ENCODE data around the gene PCCA.
"Not testable (repeated sequence)": the region's sequence is repeated elsewhere in the genome, so short reads cannot be mapped to it uniquely, and the experiment has no call there.

PCCA gene

GRCh38 chr13:100275746-100276145 lies 186.9 kb downstream of the PCCA start:
- Histone ChIP-seq H3K23ac (ENCODE audit: low read length) (no peak overlapping the region), H3K36me3 (ENCODE audit: control insufficient read depth, insufficient read depth, low read length) (no peaks in the 10 kb centered on the region), H3K79me2 (ENCODE audit: control insufficient read depth, insufficient read depth, low read length) (no peaks in the 10 kb centered on the region), H2BK5ac (ENCODE audit: low read length) (no peak overlapping the region), H3K27ac (ENCODE audit: low read depth, low read length) (no peak overlapping the region), H4K5ac (ENCODE audit: low read length) (no peak overlapping the region), H3K4ac (ENCODE audit: low read depth, low read length) (no peak overlapping the region), H3K4me3 (ENCODE audit: low read length) (no peak overlapping the region), H4K8ac (ENCODE audit: low read depth, low read length) (no peak overlapping the region), H3K56ac (ENCODE audit: low read length) (no peak overlapping the region), H2AK5ac (ENCODE audit: low read length) (no peak overlapping the region), H3K18ac (ENCODE audit: low read length) (no peak overlapping the region), H3K4me1 (ENCODE audit: control insufficient read depth, low read depth, low read length) (no peaks in the 10 kb centered on the region), H3K9ac (ENCODE audit: low read length) (no peak overlapping the region), H3K4me2 (ENCODE audit: low read length) (no peak overlapping the region), H3K27me3 (ENCODE audit: insufficient read depth, low read length, poor library complexity) (no peaks in the 10 kb centered on the region), H2BK15ac (replicated peaks; ENCODE audit: low read depth) (no peak overlapping the region), H3K79me1 (ENCODE audit: low read length) (peaks cover 4% of the 10 kb centered on the region), H2BK120ac (ENCODE audit: low read depth, low read length) (no peak overlapping the region)
- no CpG with 5 or more reads among the region's 5 CpGs for WGBS (ENCODE audit: extremely low coverage, insufficient coverage, low lambda C conversion rate)
- DNase-seq, result no peak

DNA sequence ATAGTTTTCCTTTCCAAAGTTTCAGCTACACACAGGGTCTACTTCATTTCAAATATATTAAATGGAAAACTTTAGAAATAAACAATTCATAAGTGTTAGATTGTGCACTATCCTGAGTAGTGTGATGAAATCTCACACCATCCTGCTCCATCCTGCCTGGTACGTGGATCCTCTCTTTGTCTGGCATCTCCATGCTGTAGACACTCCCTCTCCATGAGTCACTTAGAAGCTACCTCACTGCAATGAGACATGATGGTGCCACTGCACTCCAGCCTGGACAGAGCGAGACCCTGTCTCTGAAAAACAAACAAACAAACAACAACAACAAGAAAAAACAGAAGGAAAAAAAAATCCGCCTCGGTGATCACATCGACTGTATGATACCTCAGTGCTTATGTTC lies 191.8 kb downstream of the PCCA start:
- no peak overlapping the region for H2BK120ac ChIP-seq (ENCODE audit: low read depth, low read length)
- no peaks in the 10 kb centered on the region for H3K4me1 ChIP-seq (ENCODE audit: control insufficient read depth, low read depth, low read length)
- H2BK5ac ChIP-seq (ENCODE audit: low read length), result no peak overlapping the region
- no peak overlapping the region for H4K8ac ChIP-seq (ENCODE audit: low read depth, low read length)
- no peak overlapping the region for H3K9ac ChIP-seq (ENCODE audit: low read length)
- no peak overlapping the region for H3K4me2 ChIP-seq (ENCODE audit: low read length)
- no peaks in the 10 kb centered on the region for H3K27me3 ChIP-seq (ENCODE audit: insufficient read depth, low read length, poor library complexity)
- H4K5ac ChIP-seq (ENCODE audit: low read length), result no peak overlapping the region
- H3K23ac ChIP-seq (ENCODE audit: low read length), result no peak overlapping the region
- H2AK5ac ChIP-seq (ENCODE audit: low read length), result no peak overlapping the region
- H3K56ac ChIP-seq (ENCODE audit: low read length), result no peak overlapping the region
- no peak overlapping the region for H2BK15ac ChIP-seq (replicated peaks; ENCODE audit: low read depth)
- H3K4me3 ChIP-seq (ENCODE audit: low read length), result no peak overlapping the region
- H3K18ac ChIP-seq (ENCODE audit: low read length), result no peak overlapping the region
- DNase-seq, result no peak
- no peaks in the 10 kb centered on the region for H3K79me1 ChIP-seq (ENCODE audit: low read length)
- H3K79me2 ChIP-seq (ENCODE audit: control insufficient read depth, insufficient read depth, low read length), result no peaks in the 10 kb centered on the region
- H3K36me3 ChIP-seq (ENCODE audit: control insufficient read depth, insufficient read depth, low read length), result no peaks in the 10 kb centered on the region
- no peak overlapping the region for H3K27ac ChIP-seq (ENCODE audit: low read depth, low read length)
- no peak overlapping the region for H3K4ac ChIP-seq (ENCODE audit: low read depth, low read length)
- WGBS (ENCODE audit: extremely low coverage, insufficient coverage, low lambda C conversion rate), result no CpG with 5 or more reads among the region's 5 CpGs

DNA sequence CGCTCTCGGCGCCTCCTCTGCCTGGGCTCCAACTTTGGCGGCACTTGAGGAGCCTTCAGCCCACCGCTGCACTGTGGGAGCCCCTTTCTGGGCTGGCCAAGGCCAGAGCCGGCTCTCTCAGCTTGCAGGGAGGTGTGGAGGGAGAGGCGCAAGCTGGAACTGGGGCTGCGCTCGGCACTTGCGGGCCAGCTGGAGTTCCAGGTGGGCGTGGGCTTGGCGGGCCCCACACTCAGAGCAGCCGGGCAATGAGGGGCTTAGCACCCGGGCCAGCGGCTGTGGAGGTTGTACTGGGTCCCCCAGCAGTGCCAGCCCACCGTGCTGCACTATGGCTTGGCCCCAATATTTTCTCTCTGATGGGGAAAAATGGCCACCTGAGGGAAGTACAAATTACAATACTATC lies 193.4 kb downstream of the PCCA start:
- H3K79me2 ChIP-seq (ENCODE audit: control insufficient read depth, insufficient read depth, low read length); H2BK5ac ChIP-seq (ENCODE audit: low read length); H3K79me1 ChIP-seq (ENCODE audit: low read length); H4K5ac ChIP-seq (ENCODE audit: low read length); H3K27me3 ChIP-seq (ENCODE audit: insufficient read depth, low read length, poor library complexity); H4K8ac ChIP-seq (ENCODE audit: low read depth, low read length); H3K56ac ChIP-seq (ENCODE audit: low read length); H3K4me2 ChIP-seq (ENCODE audit: low read length); H2BK120ac ChIP-seq (ENCODE audit: low read depth, low read length); H3K18ac ChIP-seq (ENCODE audit: low read length); H3K36me3 ChIP-seq (ENCODE audit: control insufficient read depth, insufficient read depth, low read length); H3K4me3 ChIP-seq (ENCODE audit: low read length); H3K27ac ChIP-seq (ENCODE audit: low read depth, low read length); H2AK5ac ChIP-seq (ENCODE audit: low read length); DNase-seq; H3K23ac ChIP-seq (ENCODE audit: low read length); H3K4ac ChIP-seq (ENCODE audit: low read depth, low read length); H2BK15ac ChIP-seq (replicated peaks; ENCODE audit: low read depth); H3K9ac ChIP-seq (ENCODE audit: low read length); H3K4me1 ChIP-seq (ENCODE audit: control insufficient read depth, low read depth, low read length): not testable (repeated sequence)
- no CpG with 5 or more reads among the region's 16 CpGs for WGBS (ENCODE audit: extremely low coverage, insufficient coverage, low lambda C conversion rate)

- WGBS (ENCODE audit: extremely low coverage, insufficient coverage, low lambda C conversion rate), result no CpG with 5 or more reads among the region's 4 CpGs
- Histone ChIP-seq H3K79me2 (ENCODE audit: control insufficient read depth, insufficient read depth, low read length) (no peaks in the 10 kb centered on the region), H4K5ac (ENCODE audit: low read length) (no peak overlapping the region)
Observed at GRCh38 chr13:100290165-100290801, 201.4 kb downstream of the PCCA start.

DNA sequence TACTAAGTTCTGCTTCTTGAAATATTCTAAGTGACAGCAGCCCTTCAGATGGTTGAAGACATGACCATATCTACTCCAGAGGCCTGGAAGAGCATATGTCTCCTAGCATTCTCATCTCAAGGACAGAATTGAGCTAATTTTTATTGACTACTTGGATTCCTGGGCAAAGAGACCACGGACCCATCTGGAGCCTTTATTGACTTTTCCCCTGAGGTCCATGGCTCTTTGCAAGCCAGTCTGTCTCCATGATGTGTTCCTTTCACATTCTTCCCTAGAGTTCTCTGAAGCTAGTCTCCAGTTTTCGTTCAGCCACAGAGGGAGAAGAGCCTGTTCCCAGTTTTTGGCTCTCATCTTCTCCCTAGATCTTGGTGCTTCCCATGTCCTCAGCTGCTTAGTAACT lies 202.7 kb downstream of the PCCA start:
- Histone ChIP-seq H4K5ac (ENCODE audit: low read length) (no peak overlapping the region), H4K8ac (ENCODE audit: low read depth, low read length) (no peak overlapping the region), H3K4me3 (ENCODE audit: low read length) (no peak overlapping the region), H3K27ac (ENCODE audit: low read depth, low read length) (no peak overlapping the region), H3K4ac (ENCODE audit: low read depth, low read length) (no peak overlapping the region), H2BK120ac (ENCODE audit: low read depth, low read length) (no peak overlapping the region), H3K9ac (ENCODE audit: low read length) (no peak overlapping the region), H3K27me3 (ENCODE audit: insufficient read depth, low read length, poor library complexity) (no peaks in the 10 kb centered on the region), H3K56ac (ENCODE audit: low read length) (no peak overlapping the region), H3K4me1 (ENCODE audit: control insufficient read depth, low read depth, low read length) (no peaks in the 10 kb centered on the region), H2BK15ac (replicated peaks; ENCODE audit: low read depth) (no peak overlapping the region), H3K4me2 (ENCODE audit: low read length) (no peak overlapping the region), H3K23ac (ENCODE audit: low read length) (no peak overlapping the region), H3K79me1 (ENCODE audit: low read length) (no peaks in the 10 kb centered on the region), H3K79me2 (ENCODE audit: control insufficient read depth, insufficient read depth, low read length) (no peaks in the 10 kb centered on the region), H3K18ac (ENCODE audit: low read length) (no peak overlapping the region), H3K36me3 (ENCODE audit: control insufficient read depth, insufficient read depth, low read length) (no peaks in the 10 kb centered on the region), H2AK5ac (ENCODE audit: low read length) (no peak overlapping the region), H2BK5ac (ENCODE audit: low read length) (no peak overlapping the region)
- WGBS (ENCODE audit: extremely low coverage, insufficient coverage, low lambda C conversion rate), result no CpG with 5 or more reads among the region's 2 CpGs
- DNase-seq, result no peak

More at GRCh38 chr13:100290165-100290801, 201.4 kb downstream of the PCCA start:
- H3K18ac ChIP-seq (ENCODE audit: low read length), result no peak overlapping the region
- no peak overlapping the region for H3K4me2 ChIP-seq (ENCODE audit: low read length)
- H3K79me1 ChIP-seq (ENCODE audit: low read length), result no peaks in the 10 kb centered on the region
- H4K8ac ChIP-seq (ENCODE audit: low read depth, low read length), result no peak overlapping the region
- no peak overlapping the region for H2BK120ac ChIP-seq (ENCODE audit: low read depth, low read length)
- no peak overlapping the region for H2BK5ac ChIP-seq (ENCODE audit: low read length)
- no peak overlapping the region for H3K4ac ChIP-seq (ENCODE audit: low read depth, low read length)
- no peaks in the 10 kb centered on the region for H3K36me3 ChIP-seq (ENCODE audit: control insufficient read depth, insufficient read depth, low read length)
- no peak overlapping the region for H2AK5ac ChIP-seq (ENCODE audit: low read length)
- no peak for DNase-seq
- no peak overlapping the region for H3K56ac ChIP-seq (ENCODE audit: low read length)
- H3K4me3 ChIP-seq (ENCODE audit: low read length), result no peak overlapping the region
- no peak overlapping the region for H3K27ac ChIP-seq (ENCODE audit: low read depth, low read length)
- no peaks in the 10 kb centered on the region for H3K4me1 ChIP-seq (ENCODE audit: control insufficient read depth, low read depth, low read length)
- no peak overlapping the region for H3K23ac ChIP-seq (ENCODE audit: low read length)
- no peak overlapping the region for H2BK15ac ChIP-seq (replicated peaks; ENCODE audit: low read depth)
- no peak overlapping the region for H3K9ac ChIP-seq (ENCODE audit: low read length)
- H3K27me3 ChIP-seq (ENCODE audit: insufficient read depth, low read length, poor library complexity), result no peaks in the 10 kb centered on the region

GRCh38 chr13:100297413-100297812 lies 208.5 kb downstream of the PCCA start:
- no peak overlapping the region for H2AK5ac ChIP-seq (ENCODE audit: low read length)
- H3K18ac ChIP-seq (ENCODE audit: low read length), result no peak overlapping the region
- no CpG with 5 or more reads among the region's 5 CpGs for WGBS (ENCODE audit: extremely low coverage, insufficient coverage, low lambda C conversion rate)
- H3K27me3 ChIP-seq (ENCODE audit: insufficient read depth, low read length, poor library complexity), result no peaks in the 10 kb centered on the region
- no peaks in the 10 kb centered on the region for H3K79me1 ChIP-seq (ENCODE audit: low read length)
- no peak overlapping the region for H3K9ac ChIP-seq (ENCODE audit: low read length)
- no peaks in the 10 kb centered on the region for H3K36me3 ChIP-seq (ENCODE audit: control insufficient read depth, insufficient read depth, low read length)
- no peak overlapping the region for H2BK120ac ChIP-seq (ENCODE audit: low read depth, low read length)
- H3K4me3 ChIP-seq (ENCODE audit: low read length), result no peak overlapping the region
- H3K79me2 ChIP-seq (ENCODE audit: control insufficient read depth, insufficient read depth, low read length), result no peaks in the 10 kb centered on the region
- H2BK15ac ChIP-seq (replicated peaks; ENCODE audit: low read depth), result no peak overlapping the region
- no peak overlapping the region for H3K56ac ChIP-seq (ENCODE audit: low read length)
- DNase-seq, result no peak
- no peak overlapping the region for H3K4ac ChIP-seq (ENCODE audit: low read depth, low read length)
- no peak overlapping the region for H3K23ac ChIP-seq (ENCODE audit: low read length)
- no peak overlapping the region for H4K5ac ChIP-seq (ENCODE audit: low read length)
- no peaks in the 10 kb centered on the region for H3K4me1 ChIP-seq (ENCODE audit: control insufficient read depth, low read depth, low read length)
- no peak overlapping the region for H3K4me2 ChIP-seq (ENCODE audit: low read length)
- H2BK5ac ChIP-seq (ENCODE audit: low read length), result no peak overlapping the region
- H3K27ac ChIP-seq (ENCODE audit: low read depth, low read length), result no peak overlapping the region
- H4K8ac ChIP-seq (ENCODE audit: low read depth, low read length), result no peak overlapping the region

Data from mesendoderm (in vitro differentiated cells).